Measurements from ENCODE around the gene ARHGDIA. TPM values are rescaled to one million over a fixed set of nuclear protein-coding genes. Genes with fewer than 3 reads are reported as not detected.
"Not testable (repeated sequence)": the region's sequence is repeated elsewhere in the genome, so short reads cannot be mapped to it uniquely, and the experiment has no call there.

ARHGDIA gene
- total RNA-seq, 1 donor from 2014 or later: 239 TPM

GRCh38 chr17:81841866-81842265, 29.3 kb downstream of the ARHGDIA start:
- no peaks in the 10 kb centered on the region for H3K4me1 Mint-ChIP-seq (ENCODE audit: low read depth)
- no peak for TF ChIP-seq CTCF (IDR thresholded peaks at IDR 0.05; ENCODE audit: unreplicated experiment)
- no peaks in the 10 kb centered on the region for H3K9me3 Mint-ChIP-seq (ENCODE audit: low read depth)
- no peaks in the 10 kb centered on the region for H3K27me3 Mint-ChIP-seq
- H3K4me3 Mint-ChIP-seq (ENCODE audit: low read depth): no peak overlapping the region
- no peak overlapping the region for H3K27ac Mint-ChIP-seq
- no peak for DNase-seq (ENCODE audit: low spot score, unreplicated experiment)
- peaks cover 11% of the 10 kb centered on the region for H3K36me3 Mint-ChIP-seq (ENCODE audit: insufficient read depth)

- DNase-seq (ENCODE audit: low spot score, unreplicated experiment): no peak
- H3K27me3 Mint-ChIP-seq: no peaks in the 10 kb centered on the region
- TF ChIP-seq CTCF (IDR thresholded peaks at IDR 0.05; ENCODE audit: unreplicated experiment): no peak
- peaks cover 9% of the 10 kb centered on the region for H3K36me3 Mint-ChIP-seq (ENCODE audit: insufficient read depth)
- H3K27ac Mint-ChIP-seq: no peak overlapping the region
- no peak overlapping the region for H3K4me3 Mint-ChIP-seq (ENCODE audit: low read depth)
- no peaks in the 10 kb centered on the region for H3K9me3 Mint-ChIP-seq (ENCODE audit: low read depth)
- no peaks in the 10 kb centered on the region for H3K4me1 Mint-ChIP-seq (ENCODE audit: low read depth)
Measured at GRCh38 chr17:81840826-81841778, 30.0 kb downstream of the ARHGDIA start.

GRCh38 chr17:81840059-81840458, 31.1 kb downstream of the ARHGDIA start:
- not testable (repeated sequence) for DNase-seq (ENCODE audit: low spot score, unreplicated experiment); H3K27ac Mint-ChIP-seq; H3K27me3 Mint-ChIP-seq; H3K4me1 Mint-ChIP-seq (ENCODE audit: low read depth); H3K4me3 Mint-ChIP-seq (ENCODE audit: low read depth); H3K36me3 Mint-ChIP-seq (ENCODE audit: insufficient read depth); H3K9me3 Mint-ChIP-seq (ENCODE audit: low read depth)

- DNase-seq (ENCODE audit: low spot score, unreplicated experiment): no peak
- H3K36me3 Mint-ChIP-seq (ENCODE audit: insufficient read depth): peaks cover 2% of the 10 kb centered on the region
- H3K4me1 Mint-ChIP-seq (ENCODE audit: low read depth): no peaks in the 10 kb centered on the region
- H3K4me3 Mint-ChIP-seq (ENCODE audit: low read depth): no peak overlapping the region
- H3K27ac Mint-ChIP-seq: no peak overlapping the region
- no peak for TF ChIP-seq CTCF (IDR thresholded peaks at IDR 0.05; ENCODE audit: unreplicated experiment)
- H3K9me3 Mint-ChIP-seq (ENCODE audit: low read depth): no peaks in the 10 kb centered on the region
- H3K27me3 Mint-ChIP-seq: no peaks in the 10 kb centered on the region
Measured at GRCh38 chr17:81839301-81839700, 31.8 kb downstream of the ARHGDIA start.

GRCh38 chr17:81838753-81839255, 32.3 kb downstream of the ARHGDIA start:
- no peak overlapping the region for H3K27ac Mint-ChIP-seq
- H3K4me1 Mint-ChIP-seq (ENCODE audit: low read depth): no peaks in the 10 kb centered on the region
- no peak for TF ChIP-seq CTCF (IDR thresholded peaks at IDR 0.05; ENCODE audit: unreplicated experiment)
- H3K4me3 Mint-ChIP-seq (ENCODE audit: low read depth): no peak overlapping the region
- no peak for DNase-seq (ENCODE audit: low spot score, unreplicated experiment)
- peaks cover 1% of the 10 kb centered on the region for H3K36me3 Mint-ChIP-seq (ENCODE audit: insufficient read depth)
- no peaks in the 10 kb centered on the region for H3K27me3 Mint-ChIP-seq
- H3K9me3 Mint-ChIP-seq (ENCODE audit: low read depth): no peaks in the 10 kb centered on the region

Data from progenitor cell of endocrine pancreas (in vitro differentiated cells).